ENCODE data around the gene HUNK.

Gene HUNK

DNA sequence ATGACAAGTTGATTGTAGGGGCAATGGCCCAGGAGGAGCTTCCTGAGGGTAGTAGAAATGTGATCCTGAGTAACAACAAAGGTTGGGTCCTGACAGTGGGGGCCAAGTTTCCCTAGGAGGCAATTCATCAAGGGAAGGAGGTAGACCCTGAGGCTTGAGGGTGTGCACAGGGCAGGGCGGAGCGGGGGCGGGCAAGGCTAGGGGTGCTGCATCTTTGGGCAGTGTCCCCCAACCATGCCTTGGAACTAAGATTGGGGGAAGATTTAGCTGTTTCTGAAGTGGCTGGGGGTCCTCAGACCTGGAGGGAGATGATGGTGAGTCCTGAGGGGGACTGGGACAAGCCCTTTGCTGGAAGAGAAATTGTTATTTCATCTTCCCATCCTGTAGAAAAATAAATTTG, 50.9 kb downstream of the HUNK start:
- Histone ChIP-seq H3K4me3 (ENCODE audit: low read depth, low read length) (no peak overlapping the region), H3K27me3 (ENCODE audit: control insufficient read depth, insufficient read depth, low read length) (no peaks in the 10 kb centered on the region)

GRCh38 chr21:31924548-31924947, 51.7 kb downstream of the HUNK start:
- Histone ChIP-seq H3K9ac (ENCODE audit: low read length) (no peak overlapping the region), H3K9me3 (ENCODE audit: control insufficient read depth, insufficient read depth, low read depth, low read length) (peaks cover 8% of the 10 kb centered on the region; the same call in 1 of the 2 replicates), H3K36me3 (ENCODE audit: control insufficient read depth, insufficient read depth, low read length) (peaks cover 3% of the 10 kb centered on the region; the same call in 1 of the 2 replicates), H3K27ac (ENCODE audit: low read depth, low read length) (no peak overlapping the region), H3K27me3 (ENCODE audit: control insufficient read depth, insufficient read depth, low read length) (no peaks in the 10 kb centered on the region), H3K4me1 (ENCODE audit: control insufficient read depth, insufficient read depth, low read length) (no peaks in the 10 kb centered on the region), H3K4me3 (ENCODE audit: low read depth, low read length) (no peak overlapping the region)

More for the DNA sequence above, 50.9 kb downstream of the HUNK start:
- Histone ChIP-seq H3K9me3 (ENCODE audit: control insufficient read depth, insufficient read depth, low read depth, low read length) (peaks cover 14% of the 10 kb centered on the region; the same call in 1 of the 2 replicates), H3K4me1 (ENCODE audit: control insufficient read depth, insufficient read depth, low read length) (no peaks in the 10 kb centered on the region), H3K27ac (ENCODE audit: low read depth, low read length) (no peak overlapping the region), H3K9ac (ENCODE audit: low read length) (no peak overlapping the region), H3K36me3 (ENCODE audit: control insufficient read depth, insufficient read depth, low read length) (peaks cover 3% of the 10 kb centered on the region; the same call in 1 of the 2 replicates)

GRCh38 chr21:31926498-31926897, 53.7 kb downstream of the HUNK start:
- Histone ChIP-seq H3K9ac (ENCODE audit: low read length) (no peak overlapping the region), H3K27me3 (ENCODE audit: control insufficient read depth, insufficient read depth, low read length) (no peaks in the 10 kb centered on the region), H3K27ac (ENCODE audit: low read depth, low read length) (no peak overlapping the region), H3K36me3 (ENCODE audit: control insufficient read depth, insufficient read depth, low read length) (peaks cover 3% of the 10 kb centered on the region; the same call in 1 of the 2 replicates), H3K4me1 (ENCODE audit: control insufficient read depth, insufficient read depth, low read length) (peaks cover 4% of the 10 kb centered on the region; the same call in 1 of the 2 replicates), H3K4me3 (ENCODE audit: low read depth, low read length) (no peak overlapping the region), H3K9me3 (ENCODE audit: control insufficient read depth, insufficient read depth, low read depth, low read length) (peaks cover 3% of the 10 kb centered on the region; the same call in 1 of the 2 replicates)

DNA sequence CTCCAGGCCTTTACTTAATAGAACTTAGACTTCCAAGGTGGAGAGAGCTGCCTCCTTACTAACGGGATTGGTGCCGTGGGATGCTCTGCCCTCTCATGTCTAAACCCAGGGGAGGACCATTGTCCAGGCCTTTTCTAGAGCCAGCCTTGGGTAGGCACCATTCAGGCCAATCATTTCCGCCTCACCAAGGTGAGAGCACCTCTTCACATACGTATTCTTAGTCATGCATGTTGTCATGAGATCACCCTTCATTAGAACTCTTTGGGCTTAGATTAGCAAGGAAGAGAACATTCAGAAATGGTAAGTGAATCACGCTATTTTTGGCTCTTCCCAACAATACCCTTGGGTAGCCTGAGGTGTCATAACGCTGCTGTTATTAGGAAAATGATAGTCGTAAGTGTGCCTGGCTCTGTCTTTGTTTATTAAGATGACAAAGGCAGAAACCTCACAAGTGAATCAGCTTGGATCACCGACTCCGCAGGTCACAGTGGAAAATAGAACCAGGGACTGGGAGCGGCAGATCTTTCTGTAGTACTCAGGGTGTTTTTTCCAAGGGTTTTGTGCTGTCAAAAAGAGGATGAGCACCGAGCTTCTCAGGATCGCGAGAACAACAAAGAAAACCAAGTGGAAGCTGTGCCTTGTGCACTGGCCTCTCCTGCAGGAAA, 55.0 kb downstream of the HUNK start:
- H3K27ac ChIP-seq (ENCODE audit: low read depth, low read length), result no peak overlapping the region
- H3K4me1 ChIP-seq (ENCODE audit: control insufficient read depth, insufficient read depth, low read length), result peaks cover 16% of the 10 kb centered on the region
- peaks cover 3% of the 10 kb centered on the region; the same call in 1 of the 2 replicates for H3K36me3 ChIP-seq (ENCODE audit: control insufficient read depth, insufficient read depth, low read length)
- peaks cover 3% of the 10 kb centered on the region; the same call in 1 of the 2 replicates for H3K9me3 ChIP-seq (ENCODE audit: control insufficient read depth, insufficient read depth, low read depth, low read length)
- no peak overlapping the region for H3K9ac ChIP-seq (ENCODE audit: low read length)
- H3K27me3 ChIP-seq (ENCODE audit: control insufficient read depth, insufficient read depth, low read length), result no peaks in the 10 kb centered on the region
- H3K4me3 ChIP-seq (ENCODE audit: low read depth, low read length), result no peak overlapping the region

GRCh38 chr21:31928656-31929055, 55.8 kb downstream of the HUNK start:
- peaks cover 3% of the 10 kb centered on the region; the same call in 1 of the 2 replicates for H3K9me3 ChIP-seq (ENCODE audit: control insufficient read depth, insufficient read depth, low read depth, low read length)
- H3K4me3 ChIP-seq (ENCODE audit: low read depth, low read length), result no peak overlapping the region
- H3K4me1 ChIP-seq (ENCODE audit: control insufficient read depth, insufficient read depth, low read length), result peaks cover 16% of the 10 kb centered on the region
- H3K27ac ChIP-seq (ENCODE audit: low read depth, low read length), result no peak overlapping the region
- H3K9ac ChIP-seq (ENCODE audit: low read length), result no peak overlapping the region
- H3K27me3 ChIP-seq (ENCODE audit: control insufficient read depth, insufficient read depth, low read length), result no peaks in the 10 kb centered on the region
- peaks cover 3% of the 10 kb centered on the region; the same call in 1 of the 2 replicates for H3K36me3 ChIP-seq (ENCODE audit: control insufficient read depth, insufficient read depth, low read length)

- Histone ChIP-seq H3K36me3 (ENCODE audit: control insufficient read depth, insufficient read depth, low read length) (peaks cover 3% of the 10 kb centered on the region; the same call in 1 of the 2 replicates), H3K4me1 (ENCODE audit: control insufficient read depth, insufficient read depth, low read length) (peaks cover 16% of the 10 kb centered on the region), H3K9me3 (ENCODE audit: control insufficient read depth, insufficient read depth, low read depth, low read length) (peaks cover 3% of the 10 kb centered on the region; the same call in 1 of the 2 replicates), H3K27me3 (ENCODE audit: control insufficient read depth, insufficient read depth, low read length) (no peaks in the 10 kb centered on the region), H3K27ac (ENCODE audit: low read depth, low read length) (no peak overlapping the region), H3K4me3 (ENCODE audit: low read depth, low read length) (no peak overlapping the region), H3K9ac (ENCODE audit: low read length) (no peak overlapping the region)
Measured at GRCh38 chr21:31929548-31929947, 56.7 kb downstream of the HUNK start.

GRCh38 chr21:31930001-31930400, 57.2 kb downstream of the HUNK start:
- H3K27ac ChIP-seq (ENCODE audit: low read depth, low read length), result no peak overlapping the region
- H3K9ac ChIP-seq (ENCODE audit: low read length), result no peak overlapping the region
- H3K4me3 ChIP-seq (ENCODE audit: low read depth, low read length), result no peak overlapping the region
- H3K27me3 ChIP-seq (ENCODE audit: control insufficient read depth, insufficient read depth, low read length), result no peaks in the 10 kb centered on the region
- H3K36me3 ChIP-seq (ENCODE audit: control insufficient read depth, insufficient read depth, low read length), result peaks cover 3% of the 10 kb centered on the region; the same call in 1 of the 2 replicates
- peaks cover 16% of the 10 kb centered on the region for H3K4me1 ChIP-seq (ENCODE audit: control insufficient read depth, insufficient read depth, low read length)
- H3K9me3 ChIP-seq (ENCODE audit: control insufficient read depth, insufficient read depth, low read depth, low read length), result peaks cover 3% of the 10 kb centered on the region; the same call in 1 of the 2 replicates

GRCh38 chr21:31931644-31932469, 59.0 kb downstream of the HUNK start:
- Histone ChIP-seq H3K4me3 (ENCODE audit: low read depth, low read length) (no peak overlapping the region), H3K9me3 (ENCODE audit: control insufficient read depth, insufficient read depth, low read depth, low read length) (no peaks in the 10 kb centered on the region), H3K36me3 (ENCODE audit: control insufficient read depth, insufficient read depth, low read length) (no peaks in the 10 kb centered on the region), H3K27me3 (ENCODE audit: control insufficient read depth, insufficient read depth, low read length) (no peaks in the 10 kb centered on the region), H3K4me1 (ENCODE audit: control insufficient read depth, insufficient read depth, low read length) (peaks cover 16% of the 10 kb centered on the region), H3K27ac (ENCODE audit: low read depth, low read length) (no peak overlapping the region), H3K9ac (ENCODE audit: low read length) (no peak overlapping the region)

DNA sequence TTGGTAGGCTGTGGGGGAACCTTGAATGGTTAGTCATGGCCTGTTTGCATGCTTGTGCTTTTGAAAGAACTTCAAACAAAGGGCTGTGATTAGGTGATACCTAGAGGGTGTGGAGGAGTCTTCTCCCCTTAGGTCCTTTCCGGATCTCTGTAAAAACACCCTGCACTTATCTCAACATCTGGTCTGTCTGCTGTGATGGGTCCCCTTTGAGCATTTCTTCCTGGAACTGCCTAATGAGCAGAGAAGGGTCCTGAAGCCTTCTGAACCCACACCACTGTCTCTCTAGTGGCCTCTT, 59.6 kb downstream of the HUNK start:
- H3K4me3 ChIP-seq (ENCODE audit: low read depth, low read length), result no peak overlapping the region
- no peaks in the 10 kb centered on the region for H3K36me3 ChIP-seq (ENCODE audit: control insufficient read depth, insufficient read depth, low read length)
- no peak overlapping the region for H3K9ac ChIP-seq (ENCODE audit: low read length)
- no peaks in the 10 kb centered on the region for H3K9me3 ChIP-seq (ENCODE audit: control insufficient read depth, insufficient read depth, low read depth, low read length)
- H3K27me3 ChIP-seq (ENCODE audit: control insufficient read depth, insufficient read depth, low read length), result no peaks in the 10 kb centered on the region
- H3K27ac ChIP-seq (ENCODE audit: low read depth, low read length), result no peak overlapping the region
- peaks cover 16% of the 10 kb centered on the region for H3K4me1 ChIP-seq (ENCODE audit: control insufficient read depth, insufficient read depth, low read length)

DNA sequence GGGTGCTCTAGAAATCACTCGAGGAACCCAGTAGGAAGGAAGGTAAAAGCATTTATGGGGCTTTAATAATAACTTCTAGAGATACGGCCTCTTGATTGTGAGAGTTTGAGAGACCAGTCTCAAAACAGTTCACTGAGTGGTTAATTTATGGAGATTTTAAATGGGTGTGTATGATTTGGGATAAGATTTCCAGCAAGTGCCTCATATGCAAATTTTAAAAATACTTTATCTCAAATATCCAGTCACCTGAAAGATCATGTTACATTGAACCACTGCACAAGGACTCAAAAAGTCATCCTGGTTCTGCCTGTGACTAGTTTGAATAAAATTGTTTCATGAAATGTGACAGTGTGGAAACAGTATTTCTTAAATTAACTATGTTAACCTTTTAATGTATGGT, 64.5 kb downstream of the HUNK start:
- no peaks in the 10 kb centered on the region for H3K9me3 ChIP-seq (ENCODE audit: control insufficient read depth, insufficient read depth, low read depth, low read length)
- H3K9ac ChIP-seq (ENCODE audit: low read length), result no peak overlapping the region
- no peak overlapping the region for H3K27ac ChIP-seq (ENCODE audit: low read depth, low read length)
- no peak overlapping the region for H3K4me3 ChIP-seq (ENCODE audit: low read depth, low read length)
- peaks cover 7% of the 10 kb centered on the region; the same call in 1 of the 2 replicates for H3K4me1 ChIP-seq (ENCODE audit: control insufficient read depth, insufficient read depth, low read length)
- H3K27me3 ChIP-seq (ENCODE audit: control insufficient read depth, insufficient read depth, low read length), result no peaks in the 10 kb centered on the region
- no peaks in the 10 kb centered on the region for H3K36me3 ChIP-seq (ENCODE audit: control insufficient read depth, insufficient read depth, low read length)

Data from HUES6 (cell line).